HEK293 (cell line): ENCODE data around the gene SCRN2.

ENCODE experiments used
- PRDM1 ChIP-seq: fragments of 450-650 bp; formaldehyde crosslinking; IDR thresholded peaks from 2 replicates; pipeline ENCODE4; 2016; ENCODE audit warnings: missing biosample characterization, missing genetic modification characterization
- SP2 ChIP-seq: fragments of 450-650 bp; formaldehyde crosslinking; IDR thresholded peaks from 2 replicates; pipeline ENCODE4 v1.5.1; 2016; ENCODE audit warnings: missing biosample characterization, missing genetic modification characterization
- ZNF19 ChIP-seq: fragments of 450-650 bp; formaldehyde crosslinking; IDR thresholded peaks from 2 replicates; pipeline ENCODE4; 2016; ENCODE audit warnings: missing biosample characterization, missing genetic modification characterization, low read depth
- ZNF223 ChIP-seq: fragments of 450-650 bp; formaldehyde crosslinking; IDR thresholded peaks from 2 replicates; pipeline ENCODE4 v1.5.1; 2016; ENCODE audit warnings: missing biosample characterization, missing genetic modification characterization
- ZNF266 ChIP-seq: fragments of 450-650 bp; formaldehyde crosslinking; IDR thresholded peaks from 2 replicates; pipeline ENCODE4 v1.5.1; 2016; ENCODE audit warnings: missing biosample characterization, missing genetic modification characterization, low read depth
- TF ChIP-seq, protein P1 (sequence below): fragments of 450-650 bp; formaldehyde crosslinking; IDR thresholded peaks from 2 replicates; pipeline ENCODE4 v1.5.1; 2016; ENCODE audit warnings: missing biosample characterization, missing genetic modification characterization
- TF ChIP-seq, protein P2 (sequence below): fragments of 450-650 bp; formaldehyde crosslinking; IDR thresholded peaks from 2 replicates; pipeline ENCODE4 v1.5.1; 2016; ENCODE audit warnings: missing biosample characterization, missing genetic modification characterization

DNA sequence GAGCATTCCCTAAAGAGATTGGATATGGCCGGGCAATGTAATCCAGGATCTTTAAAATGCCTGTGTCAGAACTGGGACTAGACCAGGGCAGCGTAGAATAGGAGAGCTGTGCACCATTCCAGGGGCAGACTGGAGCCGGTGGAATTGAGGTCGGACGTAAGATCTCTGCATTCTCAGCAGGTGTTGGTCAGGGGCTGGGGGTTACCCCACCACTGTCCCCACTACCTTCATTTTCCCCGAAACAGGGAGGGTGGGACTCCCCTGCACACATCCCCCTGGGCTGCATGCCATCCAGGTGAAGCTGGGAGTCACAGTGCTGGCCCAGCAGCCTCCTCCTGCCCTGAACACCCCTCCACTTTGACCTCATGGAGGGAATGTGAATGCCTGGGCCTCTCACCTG is 37.3 kb downstream of the SCRN2 start:
- TF ChIP-seq ZNF19 (no peak), ZNF266 (tag by site-specific recombination) (no peak), PRDM1 (tag by site-specific recombination) (no peak), ZNF223 (tag by site-specific recombination) (no peak), SP2 (no peak)
- TF ChIP-seq, protein P1, sequence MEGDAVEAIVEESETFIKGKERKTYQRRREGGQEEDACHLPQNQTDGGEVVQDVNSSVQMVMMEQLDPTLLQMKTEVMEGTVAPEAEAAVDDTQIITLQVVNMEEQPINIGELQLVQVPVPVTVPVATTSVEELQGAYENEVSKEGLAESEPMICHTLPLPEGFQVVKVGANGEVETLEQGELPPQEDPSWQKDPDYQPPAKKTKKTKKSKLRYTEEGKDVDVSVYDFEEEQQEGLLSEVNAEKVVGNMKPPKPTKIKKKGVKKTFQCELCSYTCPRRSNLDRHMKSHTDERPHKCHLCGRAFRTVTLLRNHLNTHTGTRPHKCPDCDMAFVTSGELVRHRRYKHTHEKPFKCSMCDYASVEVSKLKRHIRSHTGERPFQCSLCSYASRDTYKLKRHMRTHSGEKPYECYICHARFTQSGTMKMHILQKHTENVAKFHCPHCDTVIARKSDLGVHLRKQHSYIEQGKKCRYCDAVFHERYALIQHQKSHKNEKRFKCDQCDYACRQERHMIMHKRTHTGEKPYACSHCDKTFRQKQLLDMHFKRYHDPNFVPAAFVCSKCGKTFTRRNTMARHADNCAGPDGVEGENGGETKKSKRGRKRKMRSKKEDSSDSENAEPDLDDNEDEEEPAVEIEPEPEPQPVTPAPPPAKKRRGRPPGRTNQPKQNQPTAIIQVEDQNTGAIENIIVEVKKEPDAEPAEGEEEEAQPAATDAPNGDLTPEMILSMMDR (tag by site-specific recombination) = no peak
- TF ChIP-seq, protein P2, sequence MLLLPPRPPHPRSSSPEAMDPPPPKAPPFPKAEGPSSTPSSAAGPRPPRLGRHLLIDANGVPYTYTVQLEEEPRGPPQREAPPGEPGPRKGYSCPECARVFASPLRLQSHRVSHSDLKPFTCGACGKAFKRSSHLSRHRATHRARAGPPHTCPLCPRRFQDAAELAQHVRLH (tag by site-specific recombination) = no peak
